ENCODE data around the gene NOTCH1.

NOTCH1 gene

DNA sequence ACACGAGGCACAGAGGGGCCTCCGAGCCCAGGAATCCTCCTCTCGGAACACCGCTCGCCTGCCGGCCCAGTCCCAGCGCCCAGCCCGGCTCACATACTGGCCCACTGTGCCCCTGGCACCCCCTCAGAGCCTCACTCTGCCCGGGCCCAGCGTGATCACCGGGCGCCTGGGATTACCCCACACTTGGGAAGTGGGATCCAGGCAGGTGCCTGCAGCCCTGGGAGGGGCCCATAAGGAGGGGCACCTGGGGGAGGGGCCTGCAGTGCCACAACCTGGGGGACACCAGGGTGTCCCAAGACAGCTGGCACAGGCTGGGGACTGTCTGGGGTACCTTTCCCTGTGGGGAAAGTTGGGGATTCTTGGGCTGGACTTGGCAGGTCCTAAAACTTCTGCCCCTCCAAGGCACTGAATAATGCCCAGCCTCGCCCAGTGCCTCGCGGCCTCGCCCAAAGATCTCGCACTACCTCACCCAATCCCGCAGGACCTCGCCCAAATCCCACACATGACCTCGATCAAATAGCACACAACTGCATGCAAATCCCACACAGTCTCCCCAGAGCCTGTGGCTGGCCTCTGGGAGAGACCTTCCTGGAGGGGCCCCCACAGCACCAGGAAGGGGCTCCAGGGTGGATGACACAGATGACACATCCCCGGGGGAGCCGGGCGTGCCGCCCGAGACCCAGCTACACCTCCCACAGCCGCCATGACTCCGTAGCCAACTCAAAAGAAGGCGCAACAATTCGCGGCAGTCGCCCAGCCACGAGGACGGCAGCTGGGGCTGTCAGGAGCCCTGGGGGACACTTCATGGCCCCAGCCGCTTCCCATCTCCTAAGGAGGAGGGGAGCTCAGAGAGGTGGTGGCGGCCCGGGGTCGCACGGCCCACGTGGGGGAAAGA lies 13.7 kb downstream of the NOTCH1 start:
- DNase-seq, result no peak

DNA sequence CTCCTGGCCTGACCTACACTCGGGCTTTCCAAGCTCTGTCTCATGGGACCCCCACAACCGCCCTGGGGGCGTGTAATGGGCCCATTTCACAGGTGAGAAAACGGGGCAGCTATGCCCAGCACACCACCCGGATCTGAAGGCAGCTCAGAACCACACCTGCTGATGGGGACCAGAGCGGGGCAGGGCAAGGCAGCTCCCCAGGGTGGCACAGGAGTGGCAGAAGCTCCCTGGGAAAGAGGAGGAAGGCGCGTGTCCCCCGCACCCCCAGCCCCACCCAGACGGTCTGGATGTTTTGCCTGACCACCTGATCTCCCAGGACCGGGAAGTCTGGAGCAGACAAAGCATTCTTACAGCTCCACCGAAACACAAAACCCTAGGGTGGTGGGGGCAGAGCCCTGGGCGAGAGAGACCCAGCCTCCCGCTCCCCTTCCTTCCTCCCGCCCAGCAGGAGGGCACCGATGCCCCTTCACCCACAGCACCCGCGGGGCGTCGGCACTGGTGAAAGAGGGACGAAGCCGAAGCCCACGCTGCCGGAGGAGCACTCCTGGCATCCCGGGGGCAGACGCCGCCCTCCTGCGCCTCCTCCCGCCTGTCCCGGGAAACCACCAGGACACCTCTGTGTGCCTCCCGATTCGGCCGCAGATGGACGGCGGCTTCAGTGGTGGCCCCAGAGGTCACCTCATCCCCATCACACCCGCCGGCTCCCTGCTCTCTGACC lies 14.5 kb downstream of the NOTCH1 start:
- no peak for DNase-seq

DNA sequence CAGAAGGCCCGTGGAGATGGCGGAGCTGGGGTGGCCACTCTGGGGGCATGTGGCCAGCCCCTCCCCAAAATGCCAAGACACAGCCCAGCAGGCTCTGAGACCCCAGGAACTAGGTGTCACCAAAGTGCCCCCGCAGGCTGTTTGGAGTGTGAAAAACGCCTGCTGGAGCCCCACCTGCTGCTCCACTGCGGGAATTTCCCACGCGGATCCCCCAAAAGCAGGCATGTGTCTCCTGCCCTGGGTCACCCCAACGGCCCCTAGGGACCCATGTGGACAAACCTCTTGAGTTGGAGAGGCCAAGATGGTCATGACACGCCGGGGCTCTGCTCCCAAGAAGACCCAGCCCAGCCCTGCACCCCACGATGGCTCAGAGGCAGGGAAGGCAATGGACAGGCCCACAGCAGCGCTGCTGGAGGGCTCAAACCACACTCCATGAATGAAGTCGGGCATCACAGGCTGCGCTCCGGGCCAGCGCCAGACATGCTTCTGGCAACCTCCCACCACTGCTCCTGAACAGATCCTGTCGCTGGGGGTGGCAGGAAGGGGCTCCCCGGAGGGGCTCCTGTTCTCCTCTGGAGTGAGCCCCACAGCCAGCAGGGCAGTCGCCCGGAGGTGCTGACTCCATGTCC lies 15.3 kb downstream of the NOTCH1 start:
- no peak for DNase-seq

DNA sequence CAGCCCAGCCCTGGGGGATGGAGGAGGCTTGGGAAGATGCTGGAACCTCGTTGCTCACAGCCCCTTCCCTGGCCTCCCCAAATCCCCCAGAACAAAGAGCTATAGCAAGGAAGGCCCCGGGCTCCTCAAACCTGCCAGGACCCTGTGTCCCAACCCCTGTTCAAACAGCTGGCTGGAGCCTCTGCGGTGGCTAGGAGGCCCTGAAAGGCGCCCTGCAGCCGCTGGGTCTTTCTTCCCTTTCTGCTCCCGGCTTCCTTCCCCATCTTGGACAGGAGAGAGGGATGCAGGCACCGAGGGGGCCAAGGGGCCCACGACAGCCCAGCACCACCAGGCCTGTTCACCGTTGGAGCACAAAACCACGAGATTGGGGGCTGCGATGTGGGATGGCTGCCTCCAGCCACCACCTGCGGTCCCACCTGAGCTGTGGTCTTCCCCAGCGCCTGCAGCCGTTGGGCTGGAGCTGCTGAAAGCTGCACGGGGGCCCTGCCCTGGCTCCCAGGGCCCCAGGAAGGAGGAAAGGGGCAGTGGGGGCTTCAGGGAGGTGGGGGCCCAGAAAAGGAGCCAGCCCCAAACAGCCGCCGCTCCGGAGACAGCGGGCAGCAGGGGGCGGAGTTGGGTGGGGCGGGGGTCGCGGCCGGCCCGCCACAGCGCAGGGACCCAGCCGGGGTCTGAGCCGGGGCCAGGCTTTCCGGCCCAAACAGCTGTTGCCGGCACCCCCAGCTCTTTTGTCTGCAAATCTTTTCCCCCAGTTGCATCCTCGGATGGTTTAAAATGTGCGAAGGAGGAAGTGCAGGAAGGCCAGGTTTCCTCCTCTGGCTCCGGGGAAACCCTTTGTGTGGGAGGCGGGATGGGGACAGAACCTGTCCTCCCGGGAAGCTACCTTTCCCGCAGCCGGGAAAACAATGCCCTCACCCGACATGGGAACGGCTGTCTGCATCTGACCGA lies 16.1 kb downstream of the NOTCH1 start:
- DNase-seq, result no peak

DNA sequence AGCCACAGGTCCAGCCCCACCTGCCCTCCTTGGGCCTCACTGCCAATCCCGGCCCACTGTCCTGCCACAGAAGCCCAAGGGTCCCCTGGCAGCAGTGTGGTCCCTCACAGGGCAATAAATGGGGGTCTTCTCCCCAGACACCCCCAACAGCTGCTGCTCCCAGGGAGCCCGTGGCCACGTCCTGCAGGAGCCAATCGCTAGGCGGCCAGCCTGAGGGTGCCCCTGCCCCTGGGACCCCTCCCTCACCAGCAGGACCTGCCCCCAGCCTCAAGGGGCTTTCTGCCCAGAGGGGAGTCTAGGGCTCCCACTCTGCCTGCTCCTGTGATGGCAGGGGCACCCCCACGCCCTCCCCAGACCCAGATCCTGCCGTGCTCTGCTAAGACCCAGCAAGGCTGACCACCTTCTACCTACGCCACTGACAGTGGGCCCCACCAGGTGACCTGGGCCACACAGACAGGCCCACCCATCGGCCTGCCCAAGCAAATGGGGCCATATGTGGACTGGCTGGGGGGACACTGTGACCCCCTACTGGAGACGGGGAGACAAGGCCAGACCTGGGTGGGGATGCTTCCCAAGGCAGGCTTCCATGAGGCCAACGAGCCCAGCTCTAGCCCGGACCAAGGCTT lies 17.0 kb downstream of the NOTCH1 start:
- DNase-seq, result no peak

DNA sequence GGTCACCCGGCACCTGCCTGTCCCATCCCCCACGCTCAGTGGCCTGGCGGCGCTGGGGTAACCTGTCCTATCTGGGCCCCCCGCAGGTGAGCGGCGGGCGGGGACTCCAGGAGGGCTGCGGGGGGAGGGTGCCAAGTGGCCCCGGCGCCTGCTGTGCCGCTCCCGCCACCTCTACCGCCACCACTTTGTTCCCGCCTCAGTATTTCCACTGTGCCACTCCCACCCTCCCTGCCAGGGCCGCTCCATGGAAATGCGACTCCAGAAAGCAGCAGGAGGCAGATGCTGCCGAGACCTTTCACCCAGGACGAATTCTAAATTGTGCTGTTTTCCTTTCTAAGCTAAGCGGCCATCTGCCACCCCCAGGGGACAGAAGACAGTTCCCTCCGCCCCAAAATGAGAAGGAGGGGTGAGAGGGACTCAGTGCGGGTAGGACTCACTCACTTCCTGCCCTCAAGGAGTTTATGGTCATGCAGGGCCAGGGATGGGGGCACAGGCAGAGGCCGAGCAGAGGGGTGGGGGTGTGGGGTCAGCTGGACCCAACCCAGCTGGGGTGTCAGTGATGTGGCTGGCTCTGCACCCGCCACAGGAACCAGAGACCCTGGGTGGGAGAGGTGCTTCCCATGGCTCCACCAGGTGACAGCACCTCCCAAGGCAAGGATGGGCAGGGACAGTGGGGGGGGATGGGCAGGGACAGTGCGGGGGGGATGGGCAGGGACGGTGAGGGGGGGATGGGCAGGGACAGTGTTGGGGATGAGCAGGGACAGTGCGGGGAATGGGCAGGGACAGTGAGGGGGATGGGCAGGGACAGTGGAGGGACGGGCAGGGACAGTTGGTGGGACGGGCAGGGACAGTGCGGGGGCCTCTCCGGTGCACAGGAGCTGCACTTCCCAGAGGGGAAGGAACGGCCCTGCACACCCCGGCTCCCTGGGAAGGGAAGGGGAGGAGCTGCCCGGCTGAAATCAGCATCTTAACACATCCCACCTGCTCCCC lies 17.8 kb downstream of the NOTCH1 start:
- peak in 2 of 6 experiments; percentile 20 to 49 for DNase-seq

DNA sequence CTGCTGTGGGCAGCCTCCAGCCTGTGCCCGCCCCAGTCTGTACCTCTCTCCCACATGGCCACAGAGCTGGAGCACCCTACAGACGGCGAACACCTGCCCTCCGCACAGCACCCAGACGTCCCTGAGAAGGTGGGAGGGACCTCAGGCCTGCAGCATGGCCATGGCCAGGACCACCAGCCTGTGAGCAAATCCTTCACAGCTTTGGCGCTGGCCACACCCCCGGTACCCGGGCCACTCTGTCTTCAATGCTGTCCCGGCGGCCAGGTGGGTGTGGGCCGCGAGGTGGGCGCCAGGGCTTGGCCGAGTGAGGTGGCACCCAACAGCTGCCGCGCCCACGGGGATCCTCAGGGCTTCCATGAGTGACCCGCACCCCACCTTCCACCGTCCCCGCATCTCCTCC lies 18.7 kb downstream of the NOTCH1 start:
- DNase-seq, result no peak

DNA sequence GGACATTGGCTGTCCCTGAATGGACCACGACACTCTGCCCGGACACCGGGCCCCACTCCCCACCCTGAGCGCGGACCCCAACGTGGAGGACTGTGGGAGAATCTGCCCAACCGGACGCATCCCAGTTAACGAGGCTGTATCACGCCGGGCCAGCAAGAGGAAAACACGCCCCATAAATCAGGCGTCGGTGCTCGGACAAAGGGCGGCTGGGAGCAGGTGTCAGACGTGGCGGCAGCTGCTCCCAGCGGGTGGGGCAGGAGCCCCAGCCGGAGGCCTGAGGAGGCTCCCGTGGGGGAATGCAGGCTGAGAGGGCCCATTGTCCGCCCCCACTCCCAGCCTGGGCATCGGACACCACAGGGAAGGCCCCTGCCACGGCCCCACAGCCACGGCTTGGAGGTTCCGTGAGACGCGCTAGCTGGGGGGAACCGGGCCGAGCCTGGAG lies 19.2 kb downstream of the NOTCH1 start:
- DNase-seq, result no peak

DNA sequence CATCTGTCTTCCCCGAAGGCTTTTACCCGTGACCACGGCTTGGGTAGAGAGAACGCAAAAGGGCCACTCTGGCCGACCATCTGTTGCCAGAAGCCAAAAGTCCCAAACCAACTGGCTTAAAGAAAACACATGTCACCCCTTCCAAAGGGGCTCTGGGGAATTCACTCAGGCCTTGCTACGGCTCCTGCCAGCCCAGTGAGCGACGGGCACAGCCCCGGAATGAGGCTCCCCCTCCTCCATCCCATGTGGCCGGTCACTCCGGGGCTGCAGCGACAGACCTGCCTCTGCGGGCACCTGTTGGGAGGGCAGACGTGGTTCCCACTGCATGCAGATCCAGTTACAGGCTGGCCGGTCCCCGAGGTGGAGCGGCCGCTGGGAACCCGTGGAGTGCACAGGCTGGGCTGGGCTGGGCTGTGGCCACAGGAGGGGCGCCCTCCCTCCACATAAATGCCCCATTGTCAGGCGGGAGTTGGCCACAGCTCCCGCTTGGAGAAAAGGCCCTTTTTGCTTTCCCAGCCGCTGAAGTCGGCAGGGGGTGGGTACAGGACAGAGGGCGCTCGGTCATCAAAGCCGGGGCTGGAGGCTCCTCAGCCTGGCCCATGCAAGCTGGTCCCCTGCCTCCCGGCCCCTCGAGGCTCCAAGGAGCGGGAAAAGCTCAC lies 19.9 kb downstream of the NOTCH1 start:
- DNase-seq, result no peak

DNA sequence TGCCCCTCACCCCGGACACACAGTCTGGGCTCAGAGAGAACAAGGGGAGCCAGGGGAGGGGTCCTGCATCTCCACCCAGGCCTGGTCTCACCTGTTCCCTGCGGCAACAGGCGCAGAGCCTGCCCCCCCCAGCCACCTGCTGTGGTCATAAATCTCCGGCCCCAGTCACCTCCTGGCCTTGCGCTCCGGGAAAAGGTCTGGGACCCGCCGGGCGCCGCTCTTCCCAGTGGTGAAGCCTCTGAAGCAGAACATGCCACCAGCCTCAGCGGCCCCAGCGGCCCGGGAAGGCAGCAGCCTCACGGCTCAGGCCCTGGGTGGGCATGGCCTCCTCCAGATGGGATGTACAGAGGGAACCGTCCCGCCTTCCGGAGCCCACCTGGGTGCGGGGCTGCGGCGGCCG lies 20.6 kb downstream of the NOTCH1 start:
- DNase-seq, result no peak

DNA sequence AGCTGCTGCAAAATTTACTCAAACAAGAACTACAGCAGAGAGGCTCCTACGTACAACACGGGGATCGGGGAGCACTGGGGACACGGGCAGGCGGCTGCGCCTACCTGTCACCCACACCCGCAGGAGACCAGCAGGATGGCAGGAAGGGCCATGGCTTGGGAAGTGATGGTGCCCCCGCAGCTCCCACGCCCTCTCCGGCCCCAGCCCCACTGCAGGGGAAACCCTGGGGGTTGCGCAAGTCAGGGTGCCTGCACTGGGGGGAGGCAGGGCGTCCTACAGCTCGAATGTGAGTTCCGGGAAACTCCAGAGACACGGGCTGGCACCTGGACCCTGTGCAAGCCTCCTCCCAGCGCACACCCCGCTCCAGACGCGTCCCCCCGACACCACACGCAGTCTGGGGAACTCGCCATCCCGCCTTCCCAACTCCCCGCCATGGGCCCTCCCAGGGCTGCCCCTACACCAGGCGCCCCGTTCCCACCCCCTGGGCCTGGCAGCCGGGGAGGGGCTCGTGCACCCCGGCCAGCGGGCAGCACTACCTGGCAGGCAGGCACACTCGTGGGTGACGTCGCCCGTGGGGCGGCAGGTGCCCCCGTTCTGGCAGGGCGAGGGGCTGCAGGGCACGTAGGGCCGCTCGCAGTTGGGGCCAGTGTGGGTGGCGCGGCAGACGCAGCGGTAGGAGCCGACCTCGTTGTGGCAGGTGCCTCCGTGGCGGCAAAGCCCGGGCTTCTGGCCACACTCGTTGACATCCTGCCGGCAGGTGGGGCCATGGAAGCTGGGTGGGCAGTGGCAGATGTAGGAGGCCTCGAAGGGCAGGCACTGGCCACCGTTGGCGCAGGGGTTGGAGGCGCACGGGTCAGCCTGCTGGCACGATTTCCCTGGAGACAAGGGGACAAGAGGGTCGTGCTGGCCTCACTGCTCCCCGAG lies 23.3 kb downstream of the NOTCH1 start:
- no peak for DNase-seq

DNA sequence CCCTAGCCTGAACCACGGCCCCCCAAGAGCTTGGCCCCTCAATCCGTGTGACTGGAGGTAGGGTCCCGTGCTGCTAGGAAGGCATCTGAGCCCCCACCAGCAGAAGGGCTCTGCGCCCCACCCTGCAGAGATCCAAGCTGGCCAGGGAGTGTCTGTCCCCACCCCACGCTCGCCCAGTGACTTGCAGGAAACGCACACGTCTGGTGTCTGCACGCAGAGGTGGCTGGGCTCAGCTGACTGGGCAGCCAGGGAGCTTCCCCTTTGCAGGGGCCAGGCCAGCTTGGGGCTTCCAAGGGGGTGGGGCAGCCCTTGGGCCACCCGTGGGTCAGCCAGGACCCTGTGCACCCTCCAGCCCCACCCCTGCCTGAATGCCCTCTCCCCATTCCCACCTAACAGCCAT lies 24.3 kb downstream of the NOTCH1 start:
- no peak for DNase-seq

DNA sequence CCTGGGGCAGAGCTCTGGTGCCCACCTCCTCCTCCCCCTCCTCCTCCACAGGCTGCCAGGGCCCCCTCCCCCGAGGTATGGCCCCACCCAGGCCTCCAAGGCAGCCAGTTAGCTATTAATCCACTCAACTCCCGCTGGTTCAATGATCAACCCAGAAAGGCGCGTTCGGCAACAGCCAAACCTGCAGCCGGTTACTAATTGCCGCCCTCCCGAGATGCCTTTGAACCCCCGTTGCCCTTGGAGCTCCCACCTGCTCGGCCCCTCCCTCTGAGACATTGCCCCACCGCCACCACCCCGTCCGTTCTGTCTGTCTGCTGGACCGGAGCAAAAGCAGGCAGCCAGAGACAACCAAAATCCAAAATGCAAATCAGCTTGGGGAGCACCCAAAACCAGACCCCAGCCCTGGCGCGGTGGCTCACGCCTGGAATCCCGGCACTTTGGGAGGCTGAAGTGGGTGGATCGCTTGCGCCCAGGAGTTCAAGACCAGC lies 25.8 kb downstream of the NOTCH1 start:
- no peak for DNase-seq

DNA sequence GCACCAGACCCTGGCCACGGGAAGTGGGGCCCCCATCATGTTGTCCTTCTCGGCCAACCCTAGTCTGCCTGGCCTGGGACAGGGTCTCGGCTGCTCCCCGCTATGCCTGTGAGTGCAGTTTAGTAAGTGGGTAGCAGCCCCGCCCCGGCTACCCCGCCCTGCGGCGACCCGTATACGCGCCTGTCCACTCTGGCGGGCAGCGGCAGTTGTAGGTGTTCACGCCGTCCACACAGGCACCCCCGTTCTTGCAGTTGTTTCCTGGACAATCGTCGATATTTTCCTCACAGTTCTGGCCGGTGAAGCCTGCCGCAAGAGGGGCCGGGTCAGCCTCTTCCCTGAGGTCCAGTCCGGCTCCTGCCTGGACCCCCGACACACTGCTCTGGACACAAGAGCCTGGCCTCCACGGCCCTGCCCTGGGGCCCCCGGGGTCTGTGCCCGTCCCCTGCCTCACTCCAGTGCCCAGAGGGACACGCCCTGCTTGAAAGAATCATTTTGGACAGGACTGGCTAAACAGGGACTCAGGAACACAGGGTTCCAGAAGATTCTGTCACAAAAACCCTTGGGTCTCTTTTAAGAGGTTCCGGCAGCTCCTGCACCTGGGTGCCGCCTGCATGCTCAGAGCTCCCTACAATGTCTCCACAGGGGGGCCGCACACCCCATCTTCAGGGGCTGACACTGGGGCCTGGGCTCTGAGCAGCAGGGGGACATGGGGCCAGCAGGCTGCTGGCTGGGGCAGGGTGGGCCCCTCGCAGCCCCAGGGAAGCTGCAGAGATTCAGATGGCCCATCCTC lies 26.4 kb downstream of the NOTCH1 start:
- no peak for DNase-seq

DNA sequence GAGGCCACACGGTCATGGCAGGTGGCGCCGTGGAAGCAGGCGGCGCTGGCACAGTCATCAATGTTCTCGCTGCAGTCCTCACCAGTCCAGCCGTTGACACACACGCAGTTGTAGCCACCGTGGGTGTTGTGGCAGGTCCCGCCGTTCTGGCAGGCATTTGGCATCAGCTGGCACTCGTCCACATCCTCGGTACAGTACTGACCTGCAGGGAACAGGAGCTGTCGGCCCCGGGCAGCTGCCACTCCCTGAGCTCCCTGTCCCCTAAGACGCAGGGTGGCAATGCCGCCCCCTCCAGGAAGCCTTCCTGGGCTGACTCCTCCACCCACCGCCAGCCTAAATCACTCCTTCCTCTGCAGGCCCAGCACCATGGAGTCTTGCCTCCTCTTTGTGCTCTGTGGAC lies 27.2 kb downstream of the NOTCH1 start:
- no peak for DNase-seq

DNA sequence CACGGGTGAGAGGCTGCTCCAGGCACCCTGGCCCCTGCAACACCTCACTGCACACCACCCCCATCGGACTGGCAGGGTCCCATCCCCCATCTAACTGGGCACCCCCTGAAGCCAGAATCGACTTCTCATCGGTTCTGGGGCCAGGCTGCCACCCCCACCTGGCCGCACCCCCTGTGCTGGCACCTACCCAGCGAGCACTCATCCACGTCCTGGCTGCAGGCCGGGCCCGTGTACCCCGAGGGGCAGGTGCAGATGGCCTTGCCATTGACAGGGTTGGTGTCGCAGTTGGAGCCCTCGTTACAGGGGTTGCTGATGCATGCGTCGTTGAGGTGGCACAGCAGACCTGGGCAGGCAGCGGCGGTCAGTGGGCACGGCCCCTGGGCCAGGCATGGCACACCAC lies 27.9 kb downstream of the NOTCH1 start:
- no peak for DNase-seq

DNA sequence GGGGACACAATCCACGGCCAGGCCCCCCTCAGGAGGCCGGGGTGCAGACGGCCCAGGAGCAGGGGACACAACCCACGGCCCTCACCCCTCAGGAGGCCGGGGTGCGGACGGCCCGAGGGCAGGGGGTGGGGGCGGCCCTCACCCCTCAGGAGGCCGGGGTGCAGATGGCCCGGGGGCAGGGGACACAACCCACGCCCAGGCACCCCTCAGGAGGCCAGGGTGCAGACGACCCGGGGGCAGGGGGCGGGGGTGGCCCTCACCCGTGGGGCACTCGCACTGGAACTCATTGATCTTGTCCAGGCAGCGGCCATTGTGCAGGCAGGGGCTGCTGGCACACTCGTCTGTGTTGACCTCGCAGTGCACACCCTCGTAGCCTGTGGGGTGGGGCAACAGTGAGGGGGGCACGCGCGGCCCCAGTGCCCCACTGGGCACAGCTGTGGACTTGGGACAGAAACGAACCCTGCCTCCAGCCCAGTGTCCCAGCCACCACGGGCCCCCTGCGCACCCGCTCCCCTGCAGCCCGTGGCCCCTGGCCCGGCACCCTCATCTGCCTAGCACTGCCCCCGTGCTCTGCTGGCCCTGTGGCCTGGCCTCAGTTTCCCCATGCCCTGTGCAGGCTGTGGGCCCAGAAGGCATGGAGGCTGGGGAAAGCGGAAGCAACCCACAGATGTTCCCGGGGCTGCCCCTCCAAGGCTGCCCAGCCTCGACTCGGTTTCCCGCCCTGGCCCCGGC lies 28.7 kb downstream of the NOTCH1 start:
- DNase-seq, result no peak
